Tibial artery (tissue), 4 donors: Measurements from ENCODE around the gene AKAP9.

Experiments used
- DNase-seq, 2 donors: peaks; one replicate each; pipeline ENCODE4 v3.0.0-alpha.2; 2019
- H3K27ac ChIP-seq, 2 donors: fragments of 200-600 bp; sonication (generic) in 1 of 2; 1 replicate in 1 of 2; 2 replicates in 1 of 2; pipeline ENCODE4 v1.5.1; 2018 to 2019; ENCODE audit warnings: mild to moderate bottlenecking in 1 of 2
- H3K27me3 ChIP-seq, 2 donors: fragments of 200-600 bp; sonication (generic) in 1 of 2; one replicate each; pipeline versions ENCODE4 v1.5.1 to v1.6.0; 2016 to 2019
- H3K36me3 ChIP-seq, 3 donors: fragments of 200-600 bp; sonication (generic) in 2 of 3; one replicate each; pipeline ENCODE4 v1.5.1; 2016 to 2019; ENCODE audit warnings: mild to moderate bottlenecking in 2 of 3
- H3K4me1 ChIP-seq, 4 donors: fragments of 200-600 bp; sonication (generic) in 2 of 4; 1 replicate in 3 of 4; 2 replicates in 1 of 4; pipeline ENCODE4 v1.5.1; 2016 to 2019
- H3K4me3 ChIP-seq, 2 donors: fragments of 200-600 bp; sonication (generic) in 1 of 2; 1 replicate in 1 of 2; 2 replicates in 1 of 2; pipeline ENCODE4 v1.5.1; 2018 to 2019; ENCODE audit warnings: mild to moderate bottlenecking in 2 of 2
- H3K9me3 ChIP-seq, 3 donors: fragments of 200-600 bp; sonication (generic) in 1 of 3; one replicate each; pipeline ENCODE4 v1.5.1; 2016 to 2019
- intact Hi-C: fragments of 100-400 bp; cut with DNase I; formaldehyde crosslinking; loops from one replicate; pipeline ENCODE4 v1.15.0; 2023; ENCODE audit warnings: low total_unique reads
- TF ChIP-seq, protein P1 (sequence below), 2 experiments: fragments of 200-600 bp in 1 of 2; fragments of 450-650 bp in 1 of 2; IDR thresholded peaks; one replicate each; pipeline ENCODE4 v1.5.1; 2017 to 2019; ENCODE audit warnings: antibody characterized with exemption in 2 of 2, mild to moderate bottlenecking in 1 of 2, moderate library complexity in 1 of 2

The AKAP9 gene

DNA sequence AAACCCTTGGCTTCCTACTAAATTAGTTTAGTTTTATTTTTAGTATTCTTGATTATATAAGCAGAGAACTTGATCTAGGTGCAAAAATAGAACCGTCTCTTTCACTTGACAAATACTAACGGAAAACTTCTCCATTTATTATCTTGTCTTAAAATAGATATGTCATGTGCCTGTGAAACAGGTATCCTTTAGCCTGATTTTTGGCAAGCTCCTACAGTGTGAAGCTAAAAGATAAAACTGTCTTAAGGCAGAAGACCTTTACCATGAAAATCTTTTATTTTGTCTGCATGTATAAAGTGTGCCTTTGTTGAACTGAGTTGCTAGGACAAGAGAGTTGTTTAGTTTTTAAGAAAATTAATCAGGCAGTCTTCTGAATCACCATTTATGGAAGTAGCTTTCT is 103.0 kb downstream of the AKAP9 start:
- Histone ChIP-seq H3K9me3 (no peaks in the 10 kb centered on the region), H3K27ac (peak overlapping the region in 1 of 2 donors; percentile 34), H3K27me3 (no peaks in the 10 kb centered on the region), H3K4me1 (peaks cover 0 to 11% (median 0%) of the 10 kb centered on the region in 4 donors), H3K36me3 (peaks cover 39 to 69% (median 68%) of the 10 kb centered on the region in 3 donors), H3K4me3 (no peak overlapping the region)
- TF ChIP-seq, protein P1, sequence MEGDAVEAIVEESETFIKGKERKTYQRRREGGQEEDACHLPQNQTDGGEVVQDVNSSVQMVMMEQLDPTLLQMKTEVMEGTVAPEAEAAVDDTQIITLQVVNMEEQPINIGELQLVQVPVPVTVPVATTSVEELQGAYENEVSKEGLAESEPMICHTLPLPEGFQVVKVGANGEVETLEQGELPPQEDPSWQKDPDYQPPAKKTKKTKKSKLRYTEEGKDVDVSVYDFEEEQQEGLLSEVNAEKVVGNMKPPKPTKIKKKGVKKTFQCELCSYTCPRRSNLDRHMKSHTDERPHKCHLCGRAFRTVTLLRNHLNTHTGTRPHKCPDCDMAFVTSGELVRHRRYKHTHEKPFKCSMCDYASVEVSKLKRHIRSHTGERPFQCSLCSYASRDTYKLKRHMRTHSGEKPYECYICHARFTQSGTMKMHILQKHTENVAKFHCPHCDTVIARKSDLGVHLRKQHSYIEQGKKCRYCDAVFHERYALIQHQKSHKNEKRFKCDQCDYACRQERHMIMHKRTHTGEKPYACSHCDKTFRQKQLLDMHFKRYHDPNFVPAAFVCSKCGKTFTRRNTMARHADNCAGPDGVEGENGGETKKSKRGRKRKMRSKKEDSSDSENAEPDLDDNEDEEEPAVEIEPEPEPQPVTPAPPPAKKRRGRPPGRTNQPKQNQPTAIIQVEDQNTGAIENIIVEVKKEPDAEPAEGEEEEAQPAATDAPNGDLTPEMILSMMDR (IDR thresholded peaks at IDR 0.05) = no peak
- no peak for DNase-seq
- intact Hi-C loops = no loop called here

GRCh38 chr7:92044148-92044547 is 103.5 kb downstream of the AKAP9 start:
- Histone ChIP-seq H3K27me3 (no peaks in the 10 kb centered on the region), H3K9me3 (no peaks in the 10 kb centered on the region), H3K4me1 (peaks cover 0 to 11% (median 0%) of the 10 kb centered on the region in 4 donors), H3K27ac (peak overlapping the region in 1 of 2 donors; percentile 34), H3K4me3 (no peak overlapping the region), H3K36me3 (peaks cover 44 to 69% (median 68%) of the 10 kb centered on the region in 3 donors)
- no peak for DNase-seq
- intact Hi-C loops = no loop called here
- TF ChIP-seq, protein P1 (IDR thresholded peaks at IDR 0.05) = no peak

GRCh38 chr7:92044940-92045339 is 104.3 kb downstream of the AKAP9 start:
- intact Hi-C loops = no loop called here
- no peak for DNase-seq
- Histone ChIP-seq H3K27ac (no peak overlapping the region), H3K4me3 (no peak overlapping the region), H3K4me1 (peaks cover 0 to 11% (median 0%) of the 10 kb centered on the region in 4 donors), H3K27me3 (no peaks in the 10 kb centered on the region), H3K36me3 (peaks cover 52 to 69% (median 66%) of the 10 kb centered on the region in 3 donors), H3K9me3 (no peaks in the 10 kb centered on the region)
- TF ChIP-seq, protein P1 (IDR thresholded peaks at IDR 0.05) = no peak

DNA sequence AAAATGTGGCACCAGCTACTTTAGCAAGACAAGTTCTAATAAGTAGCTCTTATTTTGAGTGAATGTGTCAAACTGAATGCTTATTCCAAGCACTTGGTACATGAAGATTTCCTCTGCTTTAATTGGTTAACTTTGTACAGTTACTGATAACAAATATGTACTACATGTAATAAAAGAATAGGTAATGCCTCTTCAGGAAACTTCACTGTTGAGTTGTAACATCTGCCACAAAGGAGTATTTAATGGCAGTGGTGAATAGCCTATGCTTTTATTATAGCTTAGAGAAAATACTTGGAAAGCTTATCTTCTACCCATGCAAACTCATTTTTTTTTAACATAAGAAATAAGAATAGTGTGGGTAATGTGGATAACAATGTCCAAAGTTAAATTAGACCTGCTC is 111.0 kb downstream of the AKAP9 start:
- no peaks in the 10 kb centered on the region for H3K4me1 ChIP-seq
- H3K36me3 ChIP-seq = peaks cover 34 to 52% (median 42%) of the 10 kb centered on the region in 3 donors
- no peak overlapping the region for H3K4me3 ChIP-seq
- no peak for DNase-seq
- TF ChIP-seq, protein P1 (IDR thresholded peaks at IDR 0.05) = no peak
- H3K27me3 ChIP-seq = no peaks in the 10 kb centered on the region
- intact Hi-C loops = no loop called here
- no peaks in the 10 kb centered on the region for H3K9me3 ChIP-seq
- H3K27ac ChIP-seq = no peak overlapping the region

GRCh38 chr7:92052159-92052558 is 111.5 kb downstream of the AKAP9 start:
- peaks cover 29 to 47% (median 37%) of the 10 kb centered on the region in 3 donors for H3K36me3 ChIP-seq
- H3K4me3 ChIP-seq = no peak overlapping the region
- TF ChIP-seq, protein P1 (IDR thresholded peaks at IDR 0.05) = no peak
- H3K27ac ChIP-seq = no peak overlapping the region
- H3K27me3 ChIP-seq = no peaks in the 10 kb centered on the region
- DNase-seq = no peak
- intact Hi-C loops = no loop called here
- H3K4me1 ChIP-seq = peaks cover 0 to under 1% (median 0%) of the 10 kb centered on the region in 4 donors
- H3K9me3 ChIP-seq = no peaks in the 10 kb centered on the region

GRCh38 chr7:92052684-92053083 is 112.0 kb downstream of the AKAP9 start:
- H3K4me3 ChIP-seq = no peak overlapping the region
- peaks cover 26 to 42% (median 32%) of the 10 kb centered on the region in 3 donors for H3K36me3 ChIP-seq
- H3K9me3 ChIP-seq = no peaks in the 10 kb centered on the region
- H3K27me3 ChIP-seq = no peaks in the 10 kb centered on the region
- TF ChIP-seq, protein P1 (IDR thresholded peaks at IDR 0.05) = no peak
- DNase-seq = no peak
- intact Hi-C loops = no loop called here
- H3K4me1 ChIP-seq = peaks cover 0 to 5% (median 0%) of the 10 kb centered on the region in 4 donors
- H3K27ac ChIP-seq = no peak overlapping the region
